SK-N-SH (cell line): ENCODE data around the gene XRCC5. TPM values are rescaled to one million over a fixed set of nuclear protein-coding genes. Genes with fewer than 3 reads are reported as not detected.

Experiments used
- CTCF ChIA-PET: fragments of 300-600, 350-600 bp; formaldehyde crosslinking; extraction: SDS; loops from one replicate; lab custom pipeline; 2021; lab: Yijun Ruan, JAX
- POLR2A ChIA-PET: fragments of 350-600 bp; sonication (Branson Sonifier 250); formaldehyde crosslinking; extraction: SDS; loops from one replicate; lab custom pipeline; 2020; ENCODE audit warnings: antibody characterized with exemption, inconsistent platforms; lab: Yijun Ruan, JAX
- DNase-seq: peaks from one replicate; pipeline ENCODE4 v3.0.0; 2012
- H2AFZ ChIP-seq: fragments of 200-600 bp; sonication (generic); 2 replicates; pipeline ENCODE4 v1.8.1; 2016; ENCODE audit warnings: antibody characterized with exemption, mild to moderate bottlenecking, low read depth
- H3F3A ChIP-seq: fragments of 200-600 bp; sonication (generic); replicated peaks from 2 replicates; pipeline ENCODE3; 2016; ENCODE audit warnings: antibody characterized with exemption, mild to moderate bottlenecking; ENCODE audit not compliant: insufficient read depth
- H3K27ac ChIP-seq, 2 experiments: fragments of 200-500 bp in 1 of 2; fragments of 200-600 bp in 1 of 2; sonication (Bioruptor generic) in 1 of 2; sonication (generic), shearing (Covaris generic) in 1 of 2; 2 replicates each; pipeline versions ENCODE4 v1.5.1 to v1.6.1; 2014 to 2016; ENCODE audit warnings: low read depth in 2 of 2, inconsistent platforms in 1 of 2, low read length in 1 of 2, mild to moderate bottlenecking in 1 of 2, mixed read lengths in 1 of 2
- H3K27me3 ChIP-seq: fragments of 200-600 bp; sonication (generic), shearing (Covaris generic); 2 replicates; pipeline ENCODE4 v1.6.1; 2016; ENCODE audit warnings: mixed run types; ENCODE audit not compliant: insufficient read depth
- H3K36me3 ChIP-seq, 2 experiments: fragments of 200-500 bp in 1 of 2; fragments of 200-600 bp in 1 of 2; sonication (Bioruptor generic) in 1 of 2; sonication (generic) in 1 of 2; replicated peaks in 1 of 2; 2 replicates each; pipeline versions ENCODE3 to v1.5.1; 2014 to 2016; ENCODE audit warnings: low read length in 1 of 2, mild to moderate bottlenecking in 1 of 2; ENCODE audit not compliant: insufficient read depth in 2 of 2, control insufficient read depth in 1 of 2
- H3K4me1 ChIP-seq, 2 experiments: fragments of 200-500 bp in 1 of 2; fragments of 200-600 bp in 1 of 2; sonication (Bioruptor generic) in 1 of 2; sonication (generic), shearing (Covaris generic) in 1 of 2; 2 replicates each; pipeline versions ENCODE4 v1.5.1 to v1.6.1; 2014 to 2016; ENCODE audit warnings: low read depth in 1 of 2, low read length in 1 of 2, mixed run types in 1 of 2; ENCODE audit not compliant: insufficient read depth in 2 of 2, control insufficient read depth in 1 of 2
- H3K4me2 ChIP-seq: fragments of 200-600 bp; sonication (generic), shearing (Covaris generic); 2 replicates; pipeline ENCODE4 v1.6.1; 2017; ENCODE audit warnings: mixed run types
- H3K4me3 ChIP-seq, 2 experiments: fragments of 200-500 bp in 1 of 2; fragments of 200-600 bp in 1 of 2; sonication (Bioruptor generic) in 1 of 2; sonication (generic), shearing (Covaris generic) in 1 of 2; 2 replicates each; pipeline versions ENCODE4 v1.5.1 to v1.8.1; 2014 to 2016; ENCODE audit warnings: low read depth in 2 of 2, inconsistent platforms in 1 of 2, low read length in 1 of 2, mild to moderate bottlenecking in 1 of 2, mixed read lengths in 1 of 2, moderate library complexity in 1 of 2
- H3K79me2 ChIP-seq: fragments of 200-600 bp; sonication (generic); 2 replicates; pipeline ENCODE4 v1.8.1; 2017; ENCODE audit warnings: mild to moderate bottlenecking; ENCODE audit not compliant: insufficient read depth
- H3K9ac ChIP-seq: fragments of 200-600 bp; sonication (generic); 2 replicates; pipeline ENCODE4 v1.6.1; 2017; ENCODE audit warnings: mixed run types
- H3K9me2 ChIP-seq: fragments of 200-600 bp; sonication (generic); 2 replicates; pipeline ENCODE4 v1.6.1; 2017; ENCODE audit warnings: mixed run types
- H3K9me3 ChIP-seq: fragments of 200-600 bp; sonication (generic); 2 replicates; pipeline ENCODE4 v1.6.1; 2017; ENCODE audit warnings: mixed run types, mild to moderate bottlenecking, moderate library complexity
- H4K20me1 ChIP-seq: fragments of 200-600 bp; sonication (generic); 2 replicates; pipeline ENCODE4 v1.6.1; 2017; ENCODE audit warnings: mild to moderate bottlenecking, mixed run types; ENCODE audit not compliant: insufficient read depth
- ELF1 ChIP-seq: IDR thresholded peaks from 2 replicates; pipeline ENCODE4 v1.4.0; 2012
- FOSL2 ChIP-seq: IDR thresholded peaks from 2 replicates; pipeline ENCODE4 v1.4.0; 2012; ENCODE audit warnings: low read depth, mild to moderate bottlenecking, moderate library complexity, borderline replicate concordance
- GATA2 ChIP-seq: sonication (generic); formaldehyde crosslinking; IDR thresholded peaks from 2 replicates; pipeline ENCODE4 v1.5.0; 2020; ENCODE audit warnings: mild to moderate bottlenecking, missing genetic modification reagents
- MXI1 ChIP-seq: IDR thresholded peaks from 2 replicates; pipeline ENCODE4 v1.6.1; 2012; ENCODE audit warnings: mild to moderate bottlenecking, low read depth, low read length, improper control_type of control experiment
- POLR2AphosphoS5 ChIP-seq: IDR thresholded peaks from 2 replicates; pipeline ENCODE4 v1.6.1; 2012; ENCODE audit warnings: low read depth, low read length
- RAD21 ChIP-seq: IDR thresholded peaks from 2 replicates; pipeline ENCODE4 v1.6.1; 2012; ENCODE audit warnings: mild to moderate bottlenecking, low read length
- RCOR1 ChIP-seq: fragments of 150-350 bp; IDR thresholded peaks from 2 replicates; pipeline ENCODE4 v1.6.1; 2017; ENCODE audit warnings: antibody characterized with exemption, low read length
- RFX5 ChIP-seq: IDR thresholded peaks from 2 replicates; pipeline ENCODE4 v1.6.1; 2012; ENCODE audit warnings: mild to moderate bottlenecking, improper control_type of control experiment, low read length
- RXRA ChIP-seq: IDR thresholded peaks from 2 replicates; pipeline ENCODE4 v1.4.0; 2012; ENCODE audit warnings: low read depth, mild to moderate bottlenecking, borderline replicate concordance
- SMC3 ChIP-seq: IDR thresholded peaks from 2 replicates; pipeline ENCODE4 v1.6.1; 2012; ENCODE audit warnings: low read depth, low read length, improper control_type of control experiment
- TCF12 ChIP-seq: IDR thresholded peaks from 2 replicates; pipeline ENCODE4 v1.4.0; 2012
- TEAD4 ChIP-seq: IDR thresholded peaks from 2 replicates; pipeline ENCODE4 v1.4.0; 2012; ENCODE audit warnings: mild to moderate bottlenecking, borderline replicate concordance; ENCODE audit not compliant: insufficient read depth
- YY1 ChIP-seq: IDR thresholded peaks from 2 replicates; pipeline ENCODE4 v1.4.0; 2012; ENCODE audit warnings: low read depth, mild to moderate bottlenecking
- WGBS: methylation state at CpG from one replicate; pipeline ENCODE4 v1.1.6; 2017; ENCODE audit warnings: low lambda C conversion rate; 5-methylcytosine and 5-hydroxymethylcytosine counted together
- polyA plus RNA-seq, 3 experiments: library from polyadenylated mRNA; depleted of rRNA; stranded (reverse); fragments of >200 nt; gene quantifications; 2 replicates each; pipeline ENCODE4 v1.2.3, GENCODE V29; 2012
- TF ChIP-seq, protein P1 (sequence below): fragments of 150-350 bp; IDR thresholded peaks from 2 replicates; pipeline ENCODE4 v1.6.1; 2016; ENCODE audit warnings: mild to moderate bottlenecking, low read depth, low read length
- TF ChIP-seq, protein P2 (sequence below): fragments of 200-600 bp; sonication (generic); IDR thresholded peaks from 2 replicates; pipeline ENCODE4 v1.6.1; 2017; ENCODE audit warnings: antibody characterized with exemption, mild to moderate bottlenecking, moderate library complexity
- TF ChIP-seq, protein P3 (sequence below): IDR thresholded peaks from 2 replicates; pipeline ENCODE4 v1.4.0; 2012; ENCODE audit warnings: low read depth, borderline replicate concordance
- TF ChIP-seq, protein P4 (sequence below): IDR thresholded peaks from 2 replicates; pipeline ENCODE4 v1.4.0; 2012; ENCODE audit warnings: low read depth
- TF ChIP-seq, protein P5 (sequence below): IDR thresholded peaks from 2 replicates; pipeline ENCODE4; 2012

XRCC5 gene
- polyA plus RNA-seq, 1 of the 3 experiments (the other 2 are of a cell fraction) = 125 TPM

DNA sequence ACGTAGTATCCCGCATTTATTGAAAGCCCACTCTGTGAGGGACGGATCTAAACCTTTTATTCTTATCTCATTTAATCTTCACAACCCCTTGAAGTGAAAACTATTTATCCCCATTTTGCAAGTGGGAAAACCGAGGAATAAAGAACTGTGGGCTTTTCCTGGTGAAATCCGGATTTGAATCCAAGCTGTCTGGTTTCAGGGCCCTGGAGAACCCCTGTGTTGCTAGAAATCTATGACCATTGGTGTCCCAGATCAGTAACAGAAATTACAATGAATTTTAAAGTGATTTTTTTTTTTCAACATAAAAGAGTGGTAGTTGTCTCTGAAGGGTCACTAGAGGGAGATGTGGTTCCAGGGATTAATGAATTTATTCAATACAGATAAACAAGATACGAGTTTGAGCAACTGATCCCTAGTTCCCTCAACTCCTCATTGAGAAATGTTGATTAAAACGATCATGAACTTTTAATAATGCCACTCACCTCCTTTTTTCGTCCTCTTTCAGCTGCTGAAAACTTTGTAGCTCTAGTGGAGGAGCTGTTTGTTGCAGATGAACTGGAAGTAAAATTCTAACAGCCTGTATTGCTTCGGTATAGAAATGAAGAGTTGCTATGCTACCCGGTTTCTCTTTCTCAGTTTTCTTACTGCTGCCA lies 940 bp downstream of the XRCC5 start:
- Histone ChIP-seq H3K4me3 (peak overlapping the region; percentile 83 to 97), H3K27ac (peak overlapping the region; percentile 89 to 96), H3F3A (peaks cover 23% of the 10 kb centered on the region), H3K27me3 (no peaks in the 10 kb centered on the region), H3K4me1 (peaks cover 9 to 26% of the 10 kb centered on the region in 2 experiments), H3K4me2 (peak overlapping the region; percentile 86), H3K79me2 (peaks cover 51% of the 10 kb centered on the region), H3K36me3 (peaks cover 39 to 41% of the 10 kb centered on the region in 2 experiments), H3K9me2 (no peaks in the 10 kb centered on the region), H4K20me1 (peaks cover 11% of the 10 kb centered on the region), H2AFZ (no peak overlapping the region; the same call in 1 of the 2 replicates), H3K9ac (peak overlapping the region; percentile 92), H3K9me3 (no peaks in the 10 kb centered on the region)
- WGBS = 3% methylated on average over 10 of the region's 10 CpGs
- DNase-seq = no peak
- POLR2A ChIA-PET = interaction anchor here (2.5 kb wide), 1 partner anchor 28 kb away, joined by 17 read pairs; the partner anchor contains the start of genes PECR and TMEM169
- CTCF ChIA-PET = interaction anchor here (0.6 to 2.3 kb wide), 26 partner anchors 9 to 408 kb away, joined by 3 to 14 read pairs (median 4); partner anchors contain the start of genes MARCHF4, PECR and TMEM169
- TF ChIP-seq, protein P1, sequence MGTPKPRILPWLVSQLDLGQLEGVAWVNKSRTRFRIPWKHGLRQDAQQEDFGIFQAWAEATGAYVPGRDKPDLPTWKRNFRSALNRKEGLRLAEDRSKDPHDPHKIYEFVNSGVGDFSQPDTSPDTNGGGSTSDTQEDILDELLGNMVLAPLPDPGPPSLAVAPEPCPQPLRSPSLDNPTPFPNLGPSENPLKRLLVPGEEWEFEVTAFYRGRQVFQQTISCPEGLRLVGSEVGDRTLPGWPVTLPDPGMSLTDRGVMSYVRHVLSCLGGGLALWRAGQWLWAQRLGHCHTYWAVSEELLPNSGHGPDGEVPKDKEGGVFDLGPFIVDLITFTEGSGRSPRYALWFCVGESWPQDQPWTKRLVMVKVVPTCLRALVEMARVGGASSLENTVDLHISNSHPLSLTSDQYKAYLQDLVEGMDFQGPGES = no peak
- TF ChIP-seq SMC3 (peak; percentile 23; the same call in 1 of the 2 replicates), GATA2 (CRISPR knock-in tag) (peak; percentile 22; the same call in 1 of the 2 replicates), RFX5 (0 out of 2 replicates have a peak, but pooled peaks have one; percentile 11), TEAD4 (no peak), RAD21 (peak; percentile 65)
- TF ChIP-seq, protein P2, sequence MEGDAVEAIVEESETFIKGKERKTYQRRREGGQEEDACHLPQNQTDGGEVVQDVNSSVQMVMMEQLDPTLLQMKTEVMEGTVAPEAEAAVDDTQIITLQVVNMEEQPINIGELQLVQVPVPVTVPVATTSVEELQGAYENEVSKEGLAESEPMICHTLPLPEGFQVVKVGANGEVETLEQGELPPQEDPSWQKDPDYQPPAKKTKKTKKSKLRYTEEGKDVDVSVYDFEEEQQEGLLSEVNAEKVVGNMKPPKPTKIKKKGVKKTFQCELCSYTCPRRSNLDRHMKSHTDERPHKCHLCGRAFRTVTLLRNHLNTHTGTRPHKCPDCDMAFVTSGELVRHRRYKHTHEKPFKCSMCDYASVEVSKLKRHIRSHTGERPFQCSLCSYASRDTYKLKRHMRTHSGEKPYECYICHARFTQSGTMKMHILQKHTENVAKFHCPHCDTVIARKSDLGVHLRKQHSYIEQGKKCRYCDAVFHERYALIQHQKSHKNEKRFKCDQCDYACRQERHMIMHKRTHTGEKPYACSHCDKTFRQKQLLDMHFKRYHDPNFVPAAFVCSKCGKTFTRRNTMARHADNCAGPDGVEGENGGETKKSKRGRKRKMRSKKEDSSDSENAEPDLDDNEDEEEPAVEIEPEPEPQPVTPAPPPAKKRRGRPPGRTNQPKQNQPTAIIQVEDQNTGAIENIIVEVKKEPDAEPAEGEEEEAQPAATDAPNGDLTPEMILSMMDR = peak; percentile 71

DNA sequence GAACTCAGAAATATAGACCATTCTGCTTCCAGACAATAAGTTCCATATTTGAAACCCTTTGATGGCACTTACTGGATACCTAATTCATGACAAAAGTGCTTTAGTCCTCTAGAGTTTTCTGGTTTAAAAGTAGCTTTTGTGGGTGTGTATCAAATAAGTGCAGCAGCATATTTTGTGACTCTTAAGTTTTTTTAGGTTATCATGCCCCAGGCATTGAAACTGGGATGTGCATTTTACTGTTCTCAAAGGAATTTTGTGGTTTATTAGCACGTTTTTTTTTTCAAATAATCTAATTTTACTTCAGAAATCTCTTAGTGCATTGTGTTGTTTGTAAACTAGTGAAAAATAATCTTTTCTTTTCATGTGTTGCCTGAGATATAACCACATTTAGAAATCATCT lies 1.5 kb downstream of the XRCC5 start:
- Histone ChIP-seq H3K4me2 (peak overlapping the region; percentile 86), H2AFZ (no peak overlapping the region), H4K20me1 (peaks cover 11% of the 10 kb centered on the region), H3K9me2 (no peaks in the 10 kb centered on the region), H3K9ac (peak overlapping the region; percentile 92), H3K36me3 (peaks cover 43 to 45% of the 10 kb centered on the region in 2 experiments), H3K27me3 (no peaks in the 10 kb centered on the region), H3K79me2 (peaks cover 57% of the 10 kb centered on the region), H3F3A (peaks cover 23% of the 10 kb centered on the region), H3K4me3 (peak overlapping the region; percentile 83 to 97), H3K4me1 (peaks cover 10 to 30% of the 10 kb centered on the region in 2 experiments), H3K27ac (peak overlapping the region; percentile 89 to 96), H3K9me3 (no peaks in the 10 kb centered on the region)
- no peak for DNase-seq
- 0% methylated on average over 1 of the region's 1 CpG for WGBS
- ChIA-PET CTCF (interaction anchor here (0.6 to 2.3 kb wide), 22 partner anchors 8 to 407 kb away, joined by 3 to 14 read pairs (median 4); partner anchors contain the start of genes MARCHF4, PECR and TMEM169), POLR2A (interaction anchor here (2.5 kb wide), 1 partner anchor 28 kb away, joined by 17 read pairs; the partner anchor contains the start of genes PECR and TMEM169)
- TF ChIP-seq, protein P3, sequence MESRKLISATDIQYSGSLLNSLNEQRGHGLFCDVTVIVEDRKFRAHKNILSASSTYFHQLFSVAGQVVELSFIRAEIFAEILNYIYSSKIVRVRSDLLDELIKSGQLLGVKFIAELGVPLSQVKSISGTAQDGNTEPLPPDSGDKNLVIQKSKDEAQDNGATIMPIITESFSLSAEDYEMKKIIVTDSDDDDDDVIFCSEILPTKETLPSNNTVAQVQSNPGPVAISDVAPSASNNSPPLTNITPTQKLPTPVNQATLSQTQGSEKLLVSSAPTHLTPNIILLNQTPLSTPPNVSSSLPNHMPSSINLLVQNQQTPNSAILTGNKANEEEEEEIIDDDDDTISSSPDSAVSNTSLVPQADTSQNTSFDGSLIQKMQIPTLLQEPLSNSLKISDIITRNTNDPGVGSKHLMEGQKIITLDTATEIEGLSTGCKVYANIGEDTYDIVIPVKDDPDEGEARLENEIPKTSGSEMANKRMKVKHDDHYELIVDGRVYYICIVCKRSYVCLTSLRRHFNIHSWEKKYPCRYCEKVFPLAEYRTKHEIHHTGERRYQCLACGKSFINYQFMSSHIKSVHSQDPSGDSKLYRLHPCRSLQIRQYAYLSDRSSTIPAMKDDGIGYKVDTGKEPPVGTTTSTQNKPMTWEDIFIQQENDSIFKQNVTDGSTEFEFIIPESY = no peak
- TF ChIP-seq RXRA (no peak), ELF1 (no peak), MXI1 (no peak), TCF12 (no peak), FOSL2 (no peak), POLR2AphosphoS5 (no peak), RFX5 (no peak), YY1 (no peak), RCOR1 (no peak)
- TF ChIP-seq, protein P4, sequence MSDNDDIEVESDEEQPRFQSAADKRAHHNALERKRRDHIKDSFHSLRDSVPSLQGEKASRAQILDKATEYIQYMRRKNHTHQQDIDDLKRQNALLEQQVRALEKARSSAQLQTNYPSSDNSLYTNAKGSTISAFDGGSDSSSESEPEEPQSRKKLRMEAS = no peak
- TF ChIP-seq, protein P2 = no peak
- TF ChIP-seq, protein P5, sequence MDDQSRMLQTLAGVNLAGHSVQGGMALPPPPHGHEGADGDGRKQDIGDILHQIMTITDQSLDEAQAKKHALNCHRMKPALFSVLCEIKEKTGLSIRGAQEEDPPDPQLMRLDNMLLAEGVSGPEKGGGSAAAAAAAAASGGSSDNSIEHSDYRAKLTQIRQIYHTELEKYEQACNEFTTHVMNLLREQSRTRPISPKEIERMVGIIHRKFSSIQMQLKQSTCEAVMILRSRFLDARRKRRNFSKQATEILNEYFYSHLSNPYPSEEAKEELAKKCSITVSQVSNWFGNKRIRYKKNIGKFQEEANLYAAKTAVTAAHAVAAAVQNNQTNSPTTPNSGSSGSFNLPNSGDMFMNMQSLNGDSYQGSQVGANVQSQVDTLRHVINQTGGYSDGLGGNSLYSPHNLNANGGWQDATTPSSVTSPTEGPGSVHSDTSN = no peak
